Colonic mucosa (tissue), 4 donors: ENCODE data around the gene GNG7. TPM values are rescaled to one million over a fixed set of nuclear protein-coding genes. Genes with fewer than 3 reads are reported as not detected.

ENCODE experiments used
- DNase-seq: peaks from one replicate; pipeline ENCODE4 v3.0.0-alpha.2; 2020
- H3K27ac ChIP-seq: fragments of 200-600 bp; one replicate; pipeline ENCODE4 v1.8.0; 2021
- H3K27me3 ChIP-seq: fragments of 200-600 bp; one replicate; pipeline ENCODE4 v1.8.0; 2021
- H3K36me3 ChIP-seq: fragments of 200-600 bp; one replicate; pipeline ENCODE4 v1.8.0; 2021
- H3K4me1 ChIP-seq: fragments of 200-600 bp; one replicate; pipeline ENCODE4 v1.8.0; 2021; ENCODE audit warnings: mild to moderate bottlenecking
- H3K4me3 ChIP-seq: fragments of 200-600 bp; one replicate; pipeline ENCODE4 v1.8.0; 2021
- H3K9ac ChIP-seq, 2 donors: one replicate each; pipeline ENCODE4 v1.7.0; 2013; ENCODE audit warnings: control low read depth in 2 of 2, low read depth in 2 of 2, low read length in 2 of 2
- H3K9me3 ChIP-seq: fragments of 200-600 bp; one replicate; pipeline ENCODE4 v1.8.0; 2021
- CTCF ChIP-seq: fragments of 200-600 bp; IDR thresholded peaks from one replicate; pipeline ENCODE4 v1.8.0; 2022; ENCODE audit warnings: antibody characterized with exemption, mild to moderate bottlenecking
- intact Hi-C: fragments of 100-400 bp; cut with DNase I; formaldehyde crosslinking; loops from one replicate; pipeline ENCODE4 v1.14.1; 2022
- total RNA-seq, 2 donors: library from RNA; stranded (reverse); fragmentation: NEBNext Ultra II Directional in 1 of 2; extraction: Animal tissue kit (Norgen Biotek cat#: 25700) in 1 of 2; gene quantifications; one replicate each; pipeline ENCODE4 v1.2.1, GENCODE V29; 2021
- donor health status: healthy.
- donor health status: DM: no; HTN: no; CAD: no.
- donor health status: DM: no; HTN: no; CAD: no.

GNG7 gene
- total RNA-seq, 2 donors from 2014 or later: 1.5 to 3.2 TPM

DNA sequence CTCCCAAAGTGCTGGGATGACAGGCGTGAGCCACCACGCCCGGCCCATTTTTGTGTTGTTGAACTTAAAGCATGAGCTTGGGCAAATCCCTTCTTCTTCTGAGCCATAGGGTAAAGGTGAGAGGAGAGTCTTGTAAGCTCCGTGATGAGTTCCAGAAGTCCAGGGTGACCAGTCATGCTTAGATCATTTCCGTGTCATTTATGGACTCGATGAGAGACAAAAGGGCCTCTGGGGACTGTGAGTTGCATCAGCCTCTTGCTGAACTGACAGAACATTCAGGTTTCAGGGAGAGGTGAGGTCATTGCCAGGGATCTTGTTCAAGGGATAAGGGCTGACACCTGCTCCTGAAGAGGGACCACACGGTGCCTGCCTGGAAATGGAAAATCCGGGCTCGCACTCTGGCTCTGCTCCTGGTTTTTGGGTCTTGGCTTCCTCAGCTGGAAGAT lies 173.0 kb downstream of the GNG7 start:
- no peaks in the 10 kb centered on the region for H3K9me3 ChIP-seq
- intact Hi-C loops: no loop called here
- no peaks in the 10 kb centered on the region for H3K27me3 ChIP-seq
- no peak overlapping the region for H3K9ac ChIP-seq
- no peak overlapping the region for H3K27ac ChIP-seq
- DNase-seq: no peak
- no peak for TF ChIP-seq CTCF
- H3K4me1 ChIP-seq: no peaks in the 10 kb centered on the region
- H3K36me3 ChIP-seq: no peaks in the 10 kb centered on the region
- no peak overlapping the region for H3K4me3 ChIP-seq

GRCh38 chr19:2528675-2529101 lies 173.8 kb downstream of the GNG7 start:
- H3K4me3 ChIP-seq: no peak overlapping the region
- H3K9ac ChIP-seq: no peak overlapping the region
- H3K36me3 ChIP-seq: no peaks in the 10 kb centered on the region
- no peak overlapping the region for H3K27ac ChIP-seq
- H3K27me3 ChIP-seq: no peaks in the 10 kb centered on the region
- H3K4me1 ChIP-seq: no peaks in the 10 kb centered on the region
- intact Hi-C loops: no loop called here
- no peak for DNase-seq
- no peaks in the 10 kb centered on the region for H3K9me3 ChIP-seq
- TF ChIP-seq CTCF: no peak

GRCh38 chr19:2527686-2528085 lies 174.8 kb downstream of the GNG7 start:
- no peaks in the 10 kb centered on the region for H3K27me3 ChIP-seq
- H3K4me1 ChIP-seq: no peaks in the 10 kb centered on the region
- intact Hi-C loops: no loop called here
- H3K36me3 ChIP-seq: no peaks in the 10 kb centered on the region
- H3K4me3 ChIP-seq: no peak overlapping the region
- DNase-seq: no peak
- no peak for TF ChIP-seq CTCF
- no peak overlapping the region for H3K27ac ChIP-seq
- H3K9ac ChIP-seq: no peak overlapping the region
- H3K9me3 ChIP-seq: no peaks in the 10 kb centered on the region

DNA sequence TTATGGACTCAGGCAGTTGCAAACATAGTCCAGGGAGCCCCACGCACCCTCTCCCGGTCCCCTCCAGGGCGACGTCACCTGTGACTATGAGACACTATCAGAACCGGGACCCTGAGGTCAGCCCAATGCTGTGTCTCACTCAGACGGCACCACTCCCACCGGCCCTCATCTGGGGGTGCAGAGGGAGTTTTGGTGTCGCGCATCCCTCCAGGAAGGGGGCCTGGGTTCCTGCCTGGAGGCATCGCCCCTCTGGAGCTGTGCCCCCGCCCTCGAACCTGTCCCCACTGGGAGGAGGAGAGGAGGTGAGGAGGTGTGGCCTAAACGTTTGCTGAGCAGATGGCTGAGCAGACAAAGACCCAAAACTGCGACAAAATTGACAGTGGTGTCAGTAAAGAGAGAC lies 175.3 kb downstream of the GNG7 start:
- intact Hi-C loops: no loop called here
- Histone ChIP-seq H3K9me3 (no peaks in the 10 kb centered on the region), H3K9ac (no peak overlapping the region), H3K36me3 (no peaks in the 10 kb centered on the region), H3K4me1 (no peaks in the 10 kb centered on the region), H3K27ac (no peak overlapping the region), H3K4me3 (no peak overlapping the region), H3K27me3 (no peaks in the 10 kb centered on the region)
- TF ChIP-seq CTCF: no peak
- no peak for DNase-seq

DNA sequence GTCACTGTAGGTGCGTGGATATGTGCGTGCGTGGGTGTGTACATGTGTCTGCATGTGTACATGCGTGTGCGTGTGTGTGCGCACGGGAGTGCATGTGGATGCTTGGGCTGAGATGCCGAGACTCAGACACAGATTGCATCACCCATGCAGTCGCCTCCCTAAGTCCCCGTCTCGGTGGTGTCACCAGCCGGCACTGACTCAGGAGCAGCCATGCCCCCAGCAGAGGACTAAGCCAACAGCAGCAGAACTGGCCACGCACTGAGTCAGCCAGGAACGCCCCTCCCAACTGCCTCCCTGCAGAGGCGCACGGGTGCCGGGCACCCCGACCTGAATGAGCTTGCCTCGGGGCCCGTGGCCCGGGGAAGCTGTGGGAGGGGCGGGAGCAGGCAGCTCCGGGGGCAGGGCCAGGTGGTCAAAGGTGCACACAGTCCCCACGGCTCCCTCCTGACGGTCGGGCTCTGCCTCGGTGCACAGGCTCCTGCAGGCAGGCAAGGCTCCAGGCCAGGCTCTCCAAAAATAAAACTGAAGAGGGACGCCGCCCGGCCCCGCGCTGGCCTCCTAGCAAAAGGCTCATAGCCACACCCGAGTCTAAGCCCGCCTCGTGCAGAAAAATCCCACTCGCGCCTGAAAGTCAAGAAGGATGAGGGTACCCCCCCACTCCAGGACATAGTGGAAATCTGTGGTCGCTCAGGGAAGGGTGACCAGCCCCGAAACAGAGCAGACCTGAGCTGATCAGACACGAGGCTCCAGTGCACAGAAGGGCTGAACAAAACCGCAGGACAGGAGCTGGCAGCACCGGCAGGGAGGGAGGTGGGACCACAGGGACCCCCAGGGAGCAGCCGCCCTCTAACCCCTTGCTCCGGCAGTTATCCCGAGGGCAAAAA lies 177.4 kb downstream of the GNG7 start:
- TF ChIP-seq CTCF: no peak
- Histone ChIP-seq H3K9ac (no peak overlapping the region), H3K4me1 (no peaks in the 10 kb centered on the region), H3K4me3 (peak overlapping the region; percentile 15), H3K27ac (no peak overlapping the region), H3K9me3 (no peaks in the 10 kb centered on the region), H3K36me3 (no peaks in the 10 kb centered on the region), H3K27me3 (no peaks in the 10 kb centered on the region)
- intact Hi-C loops: no loop called here
- no peak for DNase-seq
